Prostate gland (tissue), 2 donors: ENCODE measurements around the gene TUT7. TPM values are rescaled to one million over a fixed set of nuclear protein-coding genes. Genes with fewer than 3 reads are reported as not detected.
"Not testable (repeated sequence)": the region's sequence is repeated elsewhere in the genome, so short reads cannot be mapped to it uniquely, and the experiment has no call there.

Experiments
- DNase-seq: peaks from one replicate; pipeline ENCODE4 v3.0.0-alpha.2; 2019; ENCODE audit warnings: low spot score
- H3K27ac ChIP-seq, 2 donors: fragments of 200-600 bp; sonication (generic); 2 replicates each; pipeline ENCODE4 v1.5.1; 2017 to 2019
- H3K27me3 ChIP-seq: fragments of 200-600 bp; sonication (generic); replicated peaks from 2 replicates; pipeline ENCODE4 v1.5.1; 2019; ENCODE audit not compliant: insufficient read depth
- H3K36me3 ChIP-seq, 2 donors: fragments of 200-600 bp; sonication (generic); 1 replicate in 1 of 2; 2 replicates in 1 of 2; pipeline versions ENCODE4 v1.5.1 to v1.8.1; 2017 to 2019
- H3K4me1 ChIP-seq: fragments of 200-600 bp; sonication (generic); replicated peaks from 2 replicates; pipeline ENCODE4 v1.5.1; 2019
- H3K4me3 ChIP-seq, 2 donors: fragments of 200-600 bp; sonication (generic); 2 replicates each; pipeline ENCODE4 v1.5.1; 2017 to 2019
- H3K9me3 ChIP-seq: fragments of 200-600 bp; sonication (generic); 2 replicates; pipeline ENCODE4 v1.5.1; 2017
- CTCF ChIP-seq, 4 experiments: fragments of 200-600 bp in 2 of 4; fragments of 450-650 bp in 2 of 4; sonication (generic) in 2 of 4; IDR thresholded peaks; 1 replicate in 3 of 4; 2 replicates in 1 of 4; pipeline ENCODE4 v1.5.1; 2016 to 2019; ENCODE audit warnings: antibody characterized with exemption in 4 of 4, mild to moderate bottlenecking in 2 of 4, moderate library complexity in 2 of 4
- POLR2A ChIP-seq: fragments of 450-650 bp; IDR thresholded peaks from one replicate; pipeline ENCODE4 v1.6.1; 2016; ENCODE audit warnings: antibody characterized with exemption, mild to moderate bottlenecking
- POLR2AphosphoS5 ChIP-seq: sonication (generic); formaldehyde crosslinking; IDR thresholded peaks from one replicate; pipeline ENCODE4 v1.6.1; 2017; ENCODE audit warnings: antibody characterized with exemption
- WGBS: methylation state at CpG from one replicate; pipeline ENCODE4 v1.1.5; 2018; 5-methylcytosine and 5-hydroxymethylcytosine counted together
- intact Hi-C: fragments of 100-400 bp; cut with DNase I; formaldehyde crosslinking; loops from one replicate; pipeline ENCODE4 v1.14.2; 2022
- total RNA-seq, 2 donors: library from RNA; depleted of rRNA; stranded (reverse); fragments of >200 nt; gene quantifications; one replicate each; pipeline ENCODE4 v1.1.0, GENCODE V29; 2016

TUT7 gene
- total RNA-seq, 2 donors from 2014 or later: 44.0 to 112 TPM

GRCh38 chr9:86387376-86387775, 33.2 kb upstream of the TUT7 start:
- 50% methylated on average over 3 of the region's 3 CpGs for WGBS
- Histone ChIP-seq H3K36me3 (no peaks in the 10 kb centered on the region), H3K27me3 (no peaks in the 10 kb centered on the region), H3K4me1 (no peaks in the 10 kb centered on the region), H3K9me3 (no peaks in the 10 kb centered on the region), H3K27ac (no peak overlapping the region), H3K4me3 (no peak overlapping the region)
- intact Hi-C loops: no loop called here
- TF ChIP-seq POLR2AphosphoS5 (peak; percentile 7), CTCF (IDR thresholded peaks at IDR 0.05) (no peak)
- no peak for DNase-seq

- H3K27me3 ChIP-seq, H3K27ac ChIP-seq, DNase-seq, H3K9me3 ChIP-seq, H3K4me1 ChIP-seq, H3K36me3 ChIP-seq, H3K4me3 ChIP-seq, intact Hi-C loops: not testable (repeated sequence)
- 89% methylated on average over 11 of the region's 11 CpGs for WGBS
Measured at GRCh38 chr9:86383000-86383399, 28.8 kb upstream of the TUT7 start.

GRCh38 chr9:86376016-86376415, 21.8 kb upstream of the TUT7 start:
- Histone ChIP-seq H3K27me3 (no peaks in the 10 kb centered on the region), H3K4me1 (no peaks in the 10 kb centered on the region), H3K27ac (no peak overlapping the region), H3K36me3 (no peaks in the 10 kb centered on the region), H3K9me3 (no peaks in the 10 kb centered on the region), H3K4me3 (no peak overlapping the region)
- TF ChIP-seq POLR2AphosphoS5: no peak
- no peak for TF ChIP-seq CTCF (IDR thresholded peaks at IDR 0.05)
- TF ChIP-seq POLR2A: no peak
- WGBS: 96% methylated on average over 5 of the region's 5 CpGs
- intact Hi-C loops: no loop called here
- no peak for DNase-seq

GRCh38 chr9:86369810-86370209, 15.6 kb upstream of the TUT7 start:
- no peaks in the 10 kb centered on the region for H3K36me3 ChIP-seq
- no peaks in the 10 kb centered on the region for H3K9me3 ChIP-seq
- H3K4me1 ChIP-seq: no peaks in the 10 kb centered on the region
- no peak for TF ChIP-seq POLR2A
- peak; percentile 66 for TF ChIP-seq POLR2AphosphoS5
- peak in 1 of 4 experiments; percentile 8 for TF ChIP-seq CTCF (IDR thresholded peaks at IDR 0.05)
- no peaks in the 10 kb centered on the region for H3K27me3 ChIP-seq
- no peak overlapping the region for H3K4me3 ChIP-seq
- no peak for DNase-seq
- peak overlapping the region; percentile 44 to 72 for H3K27ac ChIP-seq
- intact Hi-C loops: no loop called here
- 34% methylated on average over 5 of the region's 5 CpGs for WGBS

GRCh38 chr9:86368871-86369521, 14.8 kb upstream of the TUT7 start:
- 75% methylated on average over 3 of the region's 3 CpGs for WGBS
- H3K4me3 ChIP-seq: no peak overlapping the region

More at GRCh38 chr9:86368871-86369521, 14.8 kb upstream of the TUT7 start:
- H3K9me3 ChIP-seq: no peaks in the 10 kb centered on the region
- H3K27ac ChIP-seq: peak overlapping the region; percentile 44 to 72
- H3K4me1 ChIP-seq: no peaks in the 10 kb centered on the region
- no peaks in the 10 kb centered on the region for H3K36me3 ChIP-seq
- no peaks in the 10 kb centered on the region for H3K27me3 ChIP-seq
- DNase-seq: peak; percentile 26
- TF ChIP-seq CTCF (IDR thresholded peaks at IDR 0.05) (no peak), POLR2AphosphoS5 (peak; percentile 70)
- intact Hi-C loops: no loop called here
